AG04450 (cell line): ENCODE results near the gene TIE1. TPM values are rescaled to one million over a fixed set of nuclear protein-coding genes. Genes with fewer than 3 reads are reported as not detected.
A peak's percentile ranks its signal among the peaks of the same experiment; 100 is the strongest.

Experiments
- CTCF ChIA-PET: fragments of 300-600, 350-600 bp; formaldehyde crosslinking; extraction: SDS; loops from one replicate; lab custom pipeline; 2022; ENCODE audit warnings: antibody characterized with exemption, inconsistent platforms; lab: Charles Lee
- POLR2A ChIA-PET: fragments of 350-600 bp; formaldehyde crosslinking; extraction: SDS; loops from one replicate; lab custom pipeline; 2021; ENCODE audit warnings: antibody characterized with exemption, inconsistent platforms; lab: Yijun Ruan, JAX
- DNase-seq: peaks from one replicate; pipeline ENCODE4 v3.0.0-alpha.2; 2011; ENCODE audit warnings: low read depth, low spot score
- H3K27ac ChIP-seq: one replicate; pipeline ENCODE4 v1.5.1; 2012; ENCODE audit warnings: low read depth, low read length, control low read depth
- H3K27me3 ChIP-seq: one replicate; pipeline ENCODE4 v1.6.0; 2012; ENCODE audit warnings: low read length; ENCODE audit not compliant: control insufficient read depth, insufficient read depth
- H3K4me3 ChIP-seq: 2 replicates; pipeline ENCODE4 v1.5.1; 2011; ENCODE audit warnings: mild to moderate bottlenecking, low read depth, low read length, control low read depth
- H3K9me3 ChIP-seq: 2 replicates; pipeline ENCODE4 v1.5.1; 2012; ENCODE audit warnings: low read length; ENCODE audit not compliant: control insufficient read depth, insufficient read depth
- CTCF ChIP-seq: IDR thresholded peaks from 2 replicates; pipeline ENCODE4 v1.5.1; 2011; ENCODE audit warnings: low read depth, low read length, control low read depth, inconsistent platforms
- polyA plus RNA-seq: library from polyadenylated mRNA; depleted of rRNA; stranded (reverse); fragments of >200 nt; gene quantifications from 2 replicates; pipeline ENCODE4 v1.2.3, GENCODE V29; 2011

Gene TIE1
- polyA plus RNA-seq, 1 experiment: 0.76 TPM

GRCh38 chr1:43324810-43325209 is 24.0 kb downstream of the TIE1 start:
- TF ChIP-seq CTCF: no peak
- Histone ChIP-seq H3K9me3 (peaks cover 7% of the 10 kb centered on the region), H3K27ac (no peak overlapping the region), H3K27me3 (no peaks in the 10 kb centered on the region), H3K4me3 (no peak overlapping the region)
- CTCF ChIA-PET: no interaction called here
- POLR2A ChIA-PET: no interaction called here
- no peak for DNase-seq

GRCh38 chr1:43325381-43325780 is 24.6 kb downstream of the TIE1 start:
- POLR2A ChIA-PET: no interaction called here
- no peak for TF ChIP-seq CTCF
- peaks cover 7% of the 10 kb centered on the region for H3K9me3 ChIP-seq
- no peaks in the 10 kb centered on the region for H3K27me3 ChIP-seq
- CTCF ChIA-PET: no interaction called here
- no peak overlapping the region for H3K4me3 ChIP-seq
- no peak overlapping the region for H3K27ac ChIP-seq
- no peak for DNase-seq

- CTCF ChIA-PET: no interaction called here
- Histone ChIP-seq H3K27ac (no peak overlapping the region), H3K9me3 (peaks cover 7% of the 10 kb centered on the region), H3K27me3 (no peaks in the 10 kb centered on the region), H3K4me3 (no peak overlapping the region)
- no peak for DNase-seq
- POLR2A ChIA-PET: no interaction called here
- no peak for TF ChIP-seq CTCF
Observed at GRCh38 chr1:43327549-43328292, 26.9 kb downstream of the TIE1 start.

- TF ChIP-seq CTCF: no peak
- H3K4me3 ChIP-seq: no peak overlapping the region
- DNase-seq: peak; percentile 39
- ChIA-PET CTCF (no interaction called here), POLR2A (no interaction called here)
- H3K27me3 ChIP-seq: no peaks in the 10 kb centered on the region
- peak overlapping the region; percentile 61 for H3K27ac ChIP-seq
- H3K9me3 ChIP-seq: peaks cover 7% of the 10 kb centered on the region
Observed at GRCh38 chr1:43329995-43330751, 29.4 kb downstream of the TIE1 start.

- ChIA-PET CTCF (no interaction called here), POLR2A (no interaction called here)
- Histone ChIP-seq H3K27ac (no peak overlapping the region), H3K9me3 (peaks cover 3% of the 10 kb centered on the region; the same call in 1 of the 2 replicates), H3K4me3 (no peak overlapping the region), H3K27me3 (peaks cover 3% of the 10 kb centered on the region)
- no peak for TF ChIP-seq CTCF
- no peak for DNase-seq
Observed at GRCh38 chr1:43331688-43332087, 30.9 kb downstream of the TIE1 start.
